HFFc6 (cell line): ENCODE measurements around the gene CXCL1. TPM values are rescaled to one million over a fixed set of nuclear protein-coding genes. Genes with fewer than 3 reads are reported as not detected.

Experiments
- DNase-seq: peaks from one replicate; pipeline ENCODE4 v3.0.0-alpha.2; 2018
- H3K27ac Mint-ChIP-seq: 2 replicates; pipeline ENCODE4 v1.8.0; 2020; ENCODE audit warnings: mild to moderate bottlenecking, mixed read lengths
- H3K27me3 Mint-ChIP-seq: 2 replicates; pipeline ENCODE4 v1.8.0; 2021; ENCODE audit warnings: mild to moderate bottlenecking, moderate library complexity, mixed read lengths; ENCODE audit not compliant: insufficient read depth
- H3K36me3 Mint-ChIP-seq: 2 replicates; pipeline ENCODE4 v1.8.0; 2021; ENCODE audit warnings: low read depth, mixed read lengths
- H3K4me1 Mint-ChIP-seq: 2 replicates; pipeline ENCODE4 v1.8.0; 2020; ENCODE audit warnings: low read depth, mixed read lengths
- H3K4me3 Mint-ChIP-seq: 2 replicates; pipeline ENCODE4 v1.8.0; 2020; ENCODE audit warnings: mild to moderate bottlenecking, moderate library complexity, mixed read lengths
- H3K9me3 Mint-ChIP-seq: 2 replicates; pipeline ENCODE4 v1.8.0; 2020; ENCODE audit warnings: mild to moderate bottlenecking, mixed read lengths
- total RNA-seq, 6 experiments: library from RNA; stranded (reverse); fragmentation: NEBNext Ultra II Directional; extraction: Animal tissue kit (Norgen Biotek cat#: 25700); gene quantifications; 2 replicates in 1 of 6; 3 replicates in 5 of 6; pipeline ENCODE4 v1.2.3, GENCODE V29; 2021
- TF ChIP-seq, protein P1 (sequence below): fragments of 200-600 bp; sonication (generic); IDR thresholded peaks from 2 replicates; pipeline ENCODE4 v1.5.0; 2021; ENCODE audit warnings: antibody characterized with exemption, mild to moderate bottlenecking

The CXCL1 gene
- total RNA-seq, 6 experiments from 2014 or later: 0.71 to 5.0 (median 4.3) TPM

GRCh38 chr4:73918058-73918457 lies 48.9 kb downstream of the CXCL1 start:
- Mint-ChIP-seq H3K9me3 (no peaks in the 10 kb centered on the region), H3K4me3 (no peak overlapping the region), H3K27me3 (no peaks in the 10 kb centered on the region; the same call in none of the 2 replicates), H3K4me1 (peaks cover 47% of the 10 kb centered on the region), H3K36me3 (no peaks in the 10 kb centered on the region; the same call in 1 of the 2 replicates), H3K27ac (no peak overlapping the region)
- DNase-seq: peak; percentile 17
- TF ChIP-seq, protein P1, sequence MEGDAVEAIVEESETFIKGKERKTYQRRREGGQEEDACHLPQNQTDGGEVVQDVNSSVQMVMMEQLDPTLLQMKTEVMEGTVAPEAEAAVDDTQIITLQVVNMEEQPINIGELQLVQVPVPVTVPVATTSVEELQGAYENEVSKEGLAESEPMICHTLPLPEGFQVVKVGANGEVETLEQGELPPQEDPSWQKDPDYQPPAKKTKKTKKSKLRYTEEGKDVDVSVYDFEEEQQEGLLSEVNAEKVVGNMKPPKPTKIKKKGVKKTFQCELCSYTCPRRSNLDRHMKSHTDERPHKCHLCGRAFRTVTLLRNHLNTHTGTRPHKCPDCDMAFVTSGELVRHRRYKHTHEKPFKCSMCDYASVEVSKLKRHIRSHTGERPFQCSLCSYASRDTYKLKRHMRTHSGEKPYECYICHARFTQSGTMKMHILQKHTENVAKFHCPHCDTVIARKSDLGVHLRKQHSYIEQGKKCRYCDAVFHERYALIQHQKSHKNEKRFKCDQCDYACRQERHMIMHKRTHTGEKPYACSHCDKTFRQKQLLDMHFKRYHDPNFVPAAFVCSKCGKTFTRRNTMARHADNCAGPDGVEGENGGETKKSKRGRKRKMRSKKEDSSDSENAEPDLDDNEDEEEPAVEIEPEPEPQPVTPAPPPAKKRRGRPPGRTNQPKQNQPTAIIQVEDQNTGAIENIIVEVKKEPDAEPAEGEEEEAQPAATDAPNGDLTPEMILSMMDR: no peak

DNA sequence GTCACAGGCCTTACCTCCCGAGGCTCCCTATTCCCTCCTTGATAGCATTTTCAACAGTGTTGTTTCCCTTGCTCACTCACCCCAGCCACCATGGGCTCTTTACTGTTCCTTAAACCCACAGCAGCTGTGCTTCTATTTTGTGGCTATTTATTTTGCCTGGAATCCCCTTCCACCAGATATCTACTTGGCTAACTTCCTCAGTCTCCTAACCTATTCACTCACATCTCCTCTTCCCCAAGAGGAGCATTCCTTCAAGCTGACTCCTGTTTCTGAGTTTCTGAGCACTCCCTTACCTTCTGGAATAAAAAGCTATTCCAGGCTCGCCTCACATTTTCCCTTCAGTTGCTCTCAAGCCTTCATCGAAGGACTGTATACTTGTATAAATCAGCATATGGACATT lies 50.5 kb downstream of the CXCL1 start:
- H3K9me3 Mint-ChIP-seq: no peaks in the 10 kb centered on the region
- no peaks in the 10 kb centered on the region; the same call in none of the 2 replicates for H3K27me3 Mint-ChIP-seq
- H3K27ac Mint-ChIP-seq: no peak overlapping the region
- TF ChIP-seq, protein P1: no peak
- no peak overlapping the region for H3K4me3 Mint-ChIP-seq
- no peaks in the 10 kb centered on the region; the same call in 1 of the 2 replicates for H3K36me3 Mint-ChIP-seq
- H3K4me1 Mint-ChIP-seq: peaks cover 51% of the 10 kb centered on the region
- no peak for DNase-seq

Other genes starting within 250 kb of the CXCL1 start
- not detected for gene RASSF6, start 249.0 kb upstream of the CXCL1 start, total RNA-seq
- 1 to 10 TPM in 4 of 6 experiments, under 1 TPM in 2; 0.47 to 3.2 (median 2.1) TPM for gene CXCL8, start 128.8 kb upstream of the CXCL1 start, total RNA-seq
- under 1 TPM in 2 of 6 experiments, not detected in 4; 0.12 to 0.24 TPM for gene CXCL6, start 32.7 kb upstream of the CXCL1 start, total RNA-seq
- gene PF4V1, start 16.1 kb upstream of the CXCL1 start, total RNA-seq: not detected
- under 1 TPM in 1 of 6 experiments, not detected in 5; 0.33 TPM for gene PF4, start 112.6 kb downstream of the CXCL1 start, total RNA-seq
- not detected for gene PPBP, start 118.8 kb downstream of the CXCL1 start, total RNA-seq
- gene CXCL5, start 129.3 kb downstream of the CXCL1 start, total RNA-seq: under 1 TPM in 3 of 6 experiments, not detected in 3; 0.07 to 0.17 (median 0.14) TPM
- gene CXCL3, start 169.3 kb downstream of the CXCL1 start, total RNA-seq: 1 to 10 TPM in 4 of 6 experiments, under 1 TPM in 2; 0.40 to 2.3 (median 1.4) TPM
- gene CXCL2, start 229.8 kb downstream of the CXCL1 start, total RNA-seq: 1 to 10 TPM; 1.1 to 3.2 (median 1.9) TPM